ENCODE data around the gene GPR171.
"Not testable (repeated sequence)": the region's sequence is repeated elsewhere in the genome, so short reads cannot be mapped to it uniquely, and the experiment has no call there.

Gene GPR171

DNA sequence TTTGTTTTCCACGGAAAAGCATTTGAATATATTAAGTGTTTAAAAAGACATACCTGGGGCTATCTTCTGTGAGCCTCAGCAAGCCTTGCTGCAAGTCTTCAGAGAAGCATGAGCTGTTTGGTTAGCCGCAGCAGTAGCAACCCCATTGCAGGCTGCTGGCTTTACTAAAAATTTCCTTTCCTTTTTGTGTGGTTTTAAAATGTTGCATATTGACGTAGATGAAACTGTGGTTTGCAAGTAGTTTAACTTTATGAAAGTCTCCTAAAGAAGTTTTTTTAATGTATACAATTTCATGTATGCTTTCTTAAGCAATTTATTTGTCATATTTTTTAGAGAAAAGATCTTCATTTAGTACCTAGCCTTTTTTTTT is at the start of gene GPR171:
GPR171 (minus strand) TSS at position 166 of the 370 bp plus-strand sequence. CDS start 3,830 bp downstream, outside the sequence.
- peak; percentile 54 to 56 for DNase-seq (ENCODE audit: low read depth in 2 of 2)

DNA sequence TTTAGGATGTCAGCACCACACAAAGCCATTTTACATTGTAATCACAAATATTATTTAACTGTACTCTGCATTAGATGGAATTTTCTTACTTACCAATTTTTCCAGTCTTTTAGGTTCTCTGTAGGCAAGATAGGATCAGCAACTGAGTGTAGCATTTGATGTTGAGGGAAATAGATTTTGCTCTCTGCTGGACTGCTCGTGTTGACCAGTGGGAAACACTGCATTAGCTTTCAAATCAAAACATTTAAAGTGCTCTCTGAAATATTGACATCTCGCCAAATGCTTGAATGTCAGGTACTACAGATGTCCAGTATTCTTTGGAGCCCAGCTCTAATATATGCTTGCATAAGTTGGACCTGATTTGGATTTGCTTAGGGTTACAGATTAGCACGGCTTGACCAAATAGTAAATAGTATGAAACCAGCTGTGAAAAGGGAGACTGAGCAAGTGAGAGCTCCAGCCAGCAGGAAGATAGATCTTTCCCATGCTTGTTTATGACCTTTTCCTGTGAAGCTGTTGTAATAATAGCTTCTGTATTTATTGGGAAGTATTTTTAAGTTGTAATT is 45.8 kb upstream of the GPR171 start:
- DNase-seq (ENCODE audit: low read depth in 2 of 2) = no peak

GRCh38 chr3:151242006-151242405 is 39.0 kb upstream of the GPR171 start:
- not testable (repeated sequence) for DNase-seq (ENCODE audit: low read depth in 2 of 2)

DNA sequence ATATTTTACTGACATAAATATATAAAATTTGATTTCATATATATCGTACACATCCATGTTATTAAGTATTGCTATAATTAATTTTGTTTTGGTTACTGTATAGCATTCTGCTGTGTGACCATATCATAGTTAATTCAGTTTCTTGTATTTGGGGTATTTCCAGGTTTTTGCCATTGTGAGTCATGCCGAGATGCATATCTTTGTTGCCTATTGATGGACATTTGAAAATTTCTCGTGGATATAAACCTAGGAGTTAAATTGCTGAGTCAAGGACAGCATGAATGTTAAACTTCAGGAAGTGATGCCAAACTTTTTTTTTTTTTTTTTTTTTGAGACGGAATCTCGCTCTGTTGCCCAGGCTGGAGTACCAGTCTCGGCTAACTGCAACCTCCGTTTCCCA is 33.7 kb upstream of the GPR171 start:
- no peak for DNase-seq (ENCODE audit: low read depth in 2 of 2)

GRCh38 chr3:151236316-151236715 is 33.3 kb upstream of the GPR171 start:
- no peak for DNase-seq (ENCODE audit: low read depth in 2 of 2)

DNA sequence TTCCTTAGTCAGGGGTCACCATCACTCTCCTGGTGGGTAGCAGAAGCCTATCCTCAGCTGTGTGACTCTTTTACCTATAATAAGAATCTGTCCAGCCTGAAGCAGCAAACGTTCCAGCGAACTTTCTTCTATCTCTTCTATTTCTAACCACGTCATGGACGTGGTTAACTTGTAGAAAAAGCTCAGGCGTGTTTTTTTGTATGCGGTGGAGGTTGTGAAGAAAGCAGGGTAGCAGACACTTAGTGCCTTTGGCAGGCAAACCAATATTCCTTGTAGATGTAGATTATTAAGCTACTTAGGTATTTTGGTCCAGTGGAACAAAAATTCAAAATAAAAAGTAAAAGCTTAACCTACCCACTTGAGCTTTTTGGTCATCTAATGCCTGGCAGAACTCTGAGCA is 31.8 kb upstream of the GPR171 start:
- no peak for DNase-seq (ENCODE audit: low read depth in 2 of 2)

DNA sequence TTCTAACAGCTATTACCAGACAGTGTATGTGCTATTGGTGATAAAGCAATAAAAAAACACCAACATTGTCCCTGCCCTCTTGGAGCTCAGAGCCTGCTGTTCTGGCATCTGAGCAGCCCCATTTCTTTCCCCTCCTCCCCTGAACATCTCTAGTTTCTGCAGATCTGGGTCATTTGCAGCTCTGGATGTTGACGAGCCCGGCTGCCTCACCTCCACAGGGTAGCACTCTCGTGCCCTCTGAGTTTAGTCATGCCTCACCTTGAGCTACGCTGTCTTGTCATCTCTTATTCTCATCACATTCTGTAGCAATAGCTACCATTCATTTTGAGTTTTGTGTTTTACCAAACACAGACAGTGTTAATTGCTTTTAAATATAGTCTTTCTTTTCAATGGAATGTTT is 30.0 kb upstream of the GPR171 start:
- no peak for DNase-seq (ENCODE audit: low read depth in 2 of 2)

DNA sequence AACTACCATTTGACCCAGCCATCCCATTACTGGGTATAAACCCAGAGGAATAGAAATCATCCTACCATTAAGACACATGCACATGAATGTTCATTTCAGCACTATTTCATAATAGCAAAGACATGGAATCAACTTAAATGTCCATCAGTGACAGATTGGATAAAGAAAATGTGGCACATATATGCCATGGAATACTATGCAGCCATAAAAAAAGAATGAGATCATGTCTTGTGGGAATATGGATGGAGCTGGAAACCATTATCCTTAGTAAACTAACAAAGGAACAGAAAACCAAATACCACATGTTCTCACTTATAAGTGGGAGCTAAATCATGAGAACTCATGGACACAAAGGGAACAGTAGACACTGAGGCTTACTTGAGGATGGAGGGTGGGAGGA is 29.4 kb upstream of the GPR171 start:
- not testable (repeated sequence) for DNase-seq (ENCODE audit: low read depth in 2 of 2)

- no peak for DNase-seq (ENCODE audit: low read depth in 2 of 2)
Measured at GRCh38 chr3:151230646-151231045, 27.6 kb upstream of the GPR171 start.

- DNase-seq (ENCODE audit: low read depth in 2 of 2) = no peak
Measured at GRCh38 chr3:151228666-151229040, 25.6 kb upstream of the GPR171 start.

DNA sequence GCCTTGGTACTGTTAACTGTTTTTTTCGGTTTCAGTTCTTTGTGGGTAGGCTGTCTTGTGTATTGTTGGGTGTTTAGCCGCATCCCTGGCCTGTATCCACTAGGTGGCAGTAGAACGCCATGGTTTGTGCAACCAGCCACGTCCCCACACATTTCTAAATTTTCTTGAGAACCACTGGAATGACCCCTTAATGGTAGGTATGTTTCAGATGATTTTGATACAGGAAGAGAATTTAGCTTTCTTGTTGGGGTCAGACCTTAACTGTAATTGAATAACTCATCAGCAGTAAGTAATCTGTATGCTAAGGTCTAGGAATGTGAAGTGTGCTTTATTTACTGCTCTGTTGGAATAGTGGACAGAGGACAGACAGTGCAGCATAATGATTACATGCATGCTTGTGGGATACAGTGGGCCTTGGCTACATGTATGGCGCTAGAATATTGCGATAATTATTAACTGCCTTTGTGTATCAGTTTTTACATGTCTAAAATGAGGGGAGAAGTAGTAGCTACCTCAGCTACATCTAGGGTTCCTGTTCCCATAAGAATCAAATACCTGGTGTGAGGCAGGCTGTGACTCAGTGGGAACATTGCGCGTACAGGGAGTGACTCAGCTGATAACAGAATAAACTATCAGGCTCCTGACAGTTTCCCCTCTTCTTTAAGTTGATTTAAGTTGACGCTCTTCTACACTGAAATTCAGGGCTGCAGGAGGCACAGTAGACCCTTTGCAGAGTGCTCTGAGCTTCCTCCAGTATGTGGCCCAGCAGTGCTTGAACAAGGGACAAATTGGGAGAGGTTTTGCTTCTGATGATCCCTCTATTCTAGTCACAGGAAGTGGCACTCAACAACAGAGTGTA is 25.0 kb upstream of the GPR171 start:
- peak; percentile 63 to 73 for DNase-seq (ENCODE audit: low read depth in 2 of 2)

- no peak for DNase-seq (ENCODE audit: low read depth in 2 of 2)
Measured at GRCh38 chr3:151227266-151227806, 24.3 kb upstream of the GPR171 start.

- DNase-seq (ENCODE audit: low read depth in 2 of 2) = no peak
Measured at GRCh38 chr3:151226825-151227224, 23.8 kb upstream of the GPR171 start.

GRCh38 chr3:151226088-151226563 is 23.1 kb upstream of the GPR171 start:
- DNase-seq (ENCODE audit: low read depth in 2 of 2) = no peak

DNA sequence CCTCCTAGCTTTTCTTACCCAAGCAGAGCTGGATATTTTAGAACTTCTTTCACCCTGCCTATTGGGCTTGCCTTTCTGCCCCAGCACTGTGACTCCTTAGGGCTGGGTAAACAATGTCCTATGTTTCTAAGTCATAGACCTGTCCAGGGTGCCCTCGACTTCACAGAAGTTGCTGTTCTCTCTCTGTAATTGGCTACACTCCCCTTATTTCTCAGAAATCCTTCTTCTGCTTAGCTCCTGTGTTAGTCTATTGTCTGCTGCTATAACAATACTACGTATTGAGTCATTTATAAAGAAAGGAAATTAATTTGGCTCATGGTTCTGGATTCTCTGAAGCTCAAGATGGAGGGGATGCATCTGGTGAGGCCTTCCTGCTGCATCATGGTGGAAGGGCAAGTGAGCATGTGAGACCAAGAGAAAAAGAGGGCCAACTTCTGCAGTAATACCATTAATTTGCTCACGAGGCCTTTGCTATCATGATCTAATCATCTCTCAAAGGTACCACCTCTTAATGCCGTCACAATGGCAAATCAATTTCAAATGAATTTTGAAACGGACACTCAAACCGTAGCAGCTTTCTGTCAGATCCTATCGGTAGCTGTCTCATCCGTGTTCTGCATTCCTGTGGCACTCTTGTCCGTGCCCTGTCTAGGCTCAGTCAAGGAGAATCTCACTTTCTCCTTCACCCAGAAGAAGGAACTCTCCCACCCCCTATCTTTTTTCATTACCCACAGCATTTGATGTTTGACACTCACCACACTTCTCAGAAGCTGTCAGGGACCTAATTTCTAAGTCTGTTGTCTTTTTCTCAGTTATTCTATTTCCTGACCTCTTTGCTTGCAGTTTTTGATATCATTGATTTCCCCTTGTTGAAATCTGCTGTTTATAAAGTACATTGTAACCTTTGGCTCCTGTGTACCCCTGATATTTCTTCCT is 22.3 kb upstream of the GPR171 start:
- DNase-seq (ENCODE audit: low read depth in 2 of 2) = no peak

DNA sequence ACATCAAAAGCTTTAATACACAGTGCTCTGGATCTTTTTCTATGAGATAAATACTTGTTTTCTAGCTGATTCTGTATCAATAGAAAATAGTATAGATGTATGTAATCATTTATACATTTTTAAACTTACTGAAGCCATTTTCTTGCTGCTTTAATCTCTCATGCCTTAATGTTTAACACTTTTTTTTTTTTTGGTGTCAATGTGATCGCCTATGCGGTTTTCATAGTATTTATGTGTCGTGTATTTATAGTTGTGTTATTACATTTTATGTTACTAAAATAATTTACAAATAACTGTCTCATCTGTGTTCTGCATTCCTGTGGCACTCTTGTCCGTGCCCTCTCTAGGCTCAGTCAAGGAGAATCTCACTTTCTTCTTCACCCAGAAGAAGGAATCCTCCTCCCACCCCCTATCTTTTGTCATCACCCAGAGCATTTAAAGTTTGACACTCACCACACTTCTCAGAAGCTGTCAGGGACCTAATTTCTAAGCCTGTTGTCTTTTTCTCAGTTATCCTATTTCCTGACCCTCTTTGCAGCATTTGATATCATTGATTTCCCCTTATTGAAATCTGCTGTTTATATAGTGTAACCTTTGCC is 21.4 kb upstream of the GPR171 start:
- DNase-seq (ENCODE audit: low read depth in 2 of 2) = no peak

GRCh38 chr3:151219056-151219455 is 16.0 kb upstream of the GPR171 start:
- DNase-seq (ENCODE audit: low read depth in 2 of 2) = no peak

GRCh38 chr3:151218136-151218535 is 15.1 kb upstream of the GPR171 start:
- DNase-seq (ENCODE audit: low read depth in 2 of 2) = no peak

DNA sequence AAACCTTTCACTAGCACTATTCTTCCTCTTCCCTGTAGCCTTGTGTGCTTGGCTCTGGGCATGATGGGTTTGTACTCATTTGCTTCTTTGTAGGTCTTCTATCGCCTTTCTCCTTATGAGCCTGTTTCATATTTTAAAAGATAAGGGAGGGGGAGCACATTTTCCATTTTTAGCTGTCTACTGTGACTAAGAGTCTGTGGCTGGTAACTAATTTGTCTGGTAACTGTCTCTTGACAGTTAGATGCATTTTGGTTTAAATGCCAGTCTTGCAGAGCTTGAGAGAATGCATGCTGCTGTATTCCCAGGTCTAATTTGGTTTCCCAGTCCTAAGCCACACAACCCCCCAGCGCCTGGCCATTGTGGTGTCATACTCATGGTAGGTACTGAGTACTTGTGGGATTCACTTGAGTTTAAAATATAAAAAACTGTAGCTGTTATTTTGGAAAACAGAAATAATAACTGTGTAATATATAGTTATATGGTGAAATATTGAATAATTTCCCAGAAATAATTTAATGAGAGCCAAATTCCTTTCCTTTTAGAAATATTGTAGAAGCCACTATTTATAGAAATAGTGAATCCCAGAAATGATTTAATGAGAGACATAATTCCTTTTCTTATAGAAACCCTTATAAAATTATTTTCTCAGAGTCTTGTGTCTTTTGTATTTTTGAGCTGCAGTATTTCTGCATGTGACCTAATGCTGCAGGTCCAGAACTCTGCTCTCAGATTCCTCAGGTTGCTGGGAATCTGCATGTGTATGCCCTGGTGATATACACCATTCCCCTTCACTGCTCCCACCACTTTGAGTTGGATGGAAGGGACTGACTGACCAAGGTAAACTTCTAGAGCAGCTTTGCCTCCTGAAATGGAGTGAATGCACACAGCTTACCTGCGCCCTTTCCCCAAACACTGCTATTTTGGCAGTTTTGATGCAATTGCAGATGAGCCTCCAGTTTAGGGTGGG is 13.9 kb upstream of the GPR171 start:
- no peak for DNase-seq (ENCODE audit: low read depth in 2 of 2)

- DNase-seq (ENCODE audit: low read depth in 2 of 2) = no peak
Measured at GRCh38 chr3:151214459-151214858, 11.4 kb upstream of the GPR171 start.

Measured in stimulated activated CD4-positive, alpha-beta T cell treated with anti-CD3 and anti-CD28 coated beads, Interleukin-15, amount 100 ng/mL, for 48 hours (primary cell).